GM19452 (cell line): ENCODE results near the gene MX2.
"Not testable (repeated sequence)": the region's sequence is repeated elsewhere in the genome, so short reads cannot be mapped to it uniquely, and the experiment has no call there.

ENCODE experiments used
- ATAC-seq: cut with Tn5 transposase; IDR thresholded peaks from one replicate; pipeline ENCODE4 v1.9.1; 2021; ENCODE audit not compliant: unreplicated experiment

Gene MX2

GRCh38 chr21:41333752-41334151 lies 28.1 kb upstream of the MX2 start:
- ATAC-seq, result no peak

GRCh38 chr21:41337515-41337914 lies 24.3 kb upstream of the MX2 start:
- no peak for ATAC-seq

DNA sequence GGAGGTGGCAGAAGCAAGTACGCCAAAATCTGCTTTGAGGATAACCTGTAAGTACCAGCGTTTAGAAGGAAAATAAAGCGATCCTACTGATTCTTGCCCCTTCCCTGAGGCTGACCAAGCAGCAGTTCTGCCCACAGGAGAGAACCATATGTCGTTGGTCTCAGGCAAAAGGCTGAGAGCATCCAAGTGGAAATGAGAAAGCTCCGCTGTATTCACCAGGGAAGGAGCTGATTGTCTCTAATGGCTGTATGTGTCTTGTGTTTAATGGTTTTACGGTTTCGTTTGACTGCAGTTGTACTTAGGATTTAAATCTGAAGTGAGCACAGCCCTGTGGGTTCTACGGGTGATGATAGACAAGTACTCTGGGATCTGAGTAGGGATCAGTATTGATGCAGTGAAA lies 23.4 kb upstream of the MX2 start:
- ATAC-seq, result no peak

- ATAC-seq, result no peak
Measured at GRCh38 chr21:41342035-41342434, 19.8 kb upstream of the MX2 start.

GRCh38 chr21:41344146-41344545 lies 17.7 kb upstream of the MX2 start:
- no peak for ATAC-seq

- ATAC-seq, result no peak
Measured at GRCh38 chr21:41345356-41345755, 16.5 kb upstream of the MX2 start.

DNA sequence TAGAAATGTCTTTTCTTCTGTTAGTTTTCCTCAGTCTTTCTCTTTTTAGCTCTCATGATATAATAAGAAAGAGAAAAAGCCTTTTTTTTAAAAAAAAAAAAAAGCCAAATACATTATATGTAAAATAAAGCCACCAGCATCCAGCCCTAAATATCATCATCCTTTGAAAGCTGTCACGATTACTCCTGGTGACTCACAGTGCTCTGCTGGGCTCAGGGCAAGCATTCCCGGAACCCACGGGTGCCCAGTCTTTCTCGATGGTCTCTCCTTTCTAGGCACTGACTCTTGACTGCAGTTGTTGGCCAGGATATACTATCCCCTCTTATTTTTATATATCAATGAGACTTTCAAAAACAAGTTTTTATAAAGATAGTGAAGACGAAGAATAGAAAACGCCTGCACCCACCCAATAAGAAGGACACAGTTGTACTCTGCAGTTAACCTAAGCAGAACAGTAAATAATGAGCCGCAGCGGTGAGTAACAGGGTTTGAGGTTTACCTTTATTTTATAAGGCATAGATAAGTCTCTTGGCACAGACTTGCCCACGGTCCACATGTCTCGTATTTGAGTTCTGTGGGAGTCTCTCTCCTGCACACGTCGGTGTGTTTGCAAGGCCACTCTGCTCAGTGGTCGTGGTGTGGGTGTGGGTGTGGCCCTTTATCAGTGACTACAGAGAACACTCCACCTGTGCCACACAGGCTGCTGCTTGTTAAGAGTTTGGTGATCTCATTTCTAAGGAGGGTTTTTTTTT lies 15.7 kb upstream of the MX2 start:
- no peak for ATAC-seq

DNA sequence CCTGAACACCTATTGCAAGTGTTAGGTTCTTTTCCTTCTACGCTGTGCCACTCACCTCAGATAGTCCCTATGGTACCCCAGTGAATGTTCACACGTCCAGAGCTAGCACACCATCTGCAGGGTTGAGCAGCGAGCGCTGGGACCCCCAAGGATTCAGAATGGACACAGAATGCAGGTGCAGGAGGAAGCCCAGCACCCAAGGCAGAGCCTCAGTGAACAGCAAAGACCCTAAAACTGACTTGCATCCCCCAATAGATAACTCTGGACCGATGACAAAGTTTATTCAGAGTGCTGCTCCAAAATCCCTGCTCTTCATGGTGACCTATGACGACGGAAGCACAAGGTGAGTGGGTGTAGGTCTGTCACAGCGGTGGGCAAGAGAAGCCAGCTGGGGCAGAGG lies 15.1 kb upstream of the MX2 start:
- ATAC-seq, result no peak

DNA sequence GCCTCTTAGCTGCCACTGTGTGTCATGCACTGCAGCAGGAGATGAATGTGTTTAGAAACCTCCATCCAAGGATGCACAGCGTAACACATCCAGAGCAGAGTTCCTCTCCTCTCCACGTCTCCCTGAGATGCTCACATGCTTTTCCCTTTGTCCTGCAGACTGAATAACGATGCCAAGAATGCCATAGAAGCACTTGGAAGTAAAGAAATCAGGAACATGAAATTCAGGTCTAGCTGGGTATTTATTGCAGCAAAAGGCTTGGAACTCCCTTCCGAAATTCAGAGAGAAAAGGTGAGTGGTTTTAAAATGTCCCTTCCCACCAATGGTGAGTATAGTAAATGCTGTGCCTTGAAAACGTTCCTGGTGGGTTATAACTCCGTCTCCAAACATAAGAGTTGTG lies 13.4 kb upstream of the MX2 start:
- no peak for ATAC-seq

- ATAC-seq, result no peak
Measured at GRCh38 chr21:41349126-41349525, 12.7 kb upstream of the MX2 start.

DNA sequence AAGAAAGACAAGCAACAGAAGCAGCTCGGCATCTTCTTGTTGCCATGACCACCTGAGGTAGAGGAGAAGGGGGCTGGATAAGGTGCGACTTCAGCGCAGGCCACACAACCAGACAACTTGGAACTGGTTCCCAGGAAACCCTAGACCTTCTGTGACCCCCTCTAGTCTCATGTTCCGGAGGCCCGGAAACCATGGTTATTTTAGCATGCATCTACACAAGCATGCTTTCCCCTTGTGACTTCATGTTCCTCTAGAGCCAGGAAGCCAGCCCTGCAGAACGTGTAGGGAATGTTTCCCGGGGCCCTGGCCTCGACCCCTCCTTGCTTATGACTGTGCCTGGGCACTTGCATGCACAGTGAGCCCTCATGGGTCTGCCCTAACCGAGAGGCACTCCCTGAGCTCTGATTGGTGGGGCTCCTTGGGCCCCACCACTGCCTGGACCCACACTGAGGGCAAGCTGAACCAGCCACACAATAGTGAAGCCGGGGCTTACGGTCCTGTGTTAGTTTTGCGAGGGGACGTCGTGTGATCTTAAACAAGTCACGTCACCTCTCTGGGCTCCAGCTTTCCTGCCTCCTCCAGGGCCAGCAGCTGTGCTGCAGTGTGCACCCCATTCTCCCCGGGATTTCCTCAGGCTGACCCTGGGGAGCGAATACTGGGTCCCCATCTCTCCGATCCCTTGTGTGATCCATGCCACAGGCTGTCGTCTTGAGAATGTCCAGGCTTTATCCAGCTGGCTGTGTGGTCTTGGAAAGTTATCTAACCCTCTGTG lies 12.0 kb upstream of the MX2 start:
- no peak for ATAC-seq

DNA sequence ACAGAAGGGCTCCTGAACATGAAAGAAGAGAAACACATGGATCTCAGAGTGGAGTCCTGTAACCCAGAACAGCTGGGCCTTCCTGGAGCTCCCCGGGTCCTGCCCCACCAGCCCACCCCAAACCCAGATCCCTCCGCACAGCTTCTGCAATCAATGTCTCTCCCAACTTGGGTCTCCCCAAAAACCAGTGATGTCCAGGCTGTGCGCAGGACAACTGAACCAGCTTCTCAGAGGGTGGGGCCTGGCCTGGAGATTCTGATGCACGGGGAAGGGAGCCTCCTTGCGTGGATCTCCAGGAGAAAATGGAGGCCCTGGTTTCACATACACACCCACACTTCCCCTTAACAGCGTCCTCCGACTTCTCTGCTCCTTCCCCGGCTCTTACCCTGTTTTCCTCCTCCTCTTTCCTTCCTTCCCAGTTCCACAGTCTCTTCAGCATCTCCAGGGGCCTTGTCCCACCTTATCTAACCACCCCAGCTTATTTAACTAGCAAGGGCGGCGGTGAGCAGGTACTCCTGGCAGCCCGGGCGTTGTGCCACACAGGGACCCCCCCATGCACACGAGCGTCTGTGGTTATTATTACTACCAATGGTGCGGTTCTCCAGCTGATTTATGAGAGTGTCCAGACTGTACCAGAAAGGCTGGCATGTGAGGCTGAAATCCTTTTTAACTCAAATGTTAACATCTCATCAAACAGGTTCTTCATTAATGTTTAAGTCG lies 11.2 kb upstream of the MX2 start:
- ATAC-seq, result no peak

DNA sequence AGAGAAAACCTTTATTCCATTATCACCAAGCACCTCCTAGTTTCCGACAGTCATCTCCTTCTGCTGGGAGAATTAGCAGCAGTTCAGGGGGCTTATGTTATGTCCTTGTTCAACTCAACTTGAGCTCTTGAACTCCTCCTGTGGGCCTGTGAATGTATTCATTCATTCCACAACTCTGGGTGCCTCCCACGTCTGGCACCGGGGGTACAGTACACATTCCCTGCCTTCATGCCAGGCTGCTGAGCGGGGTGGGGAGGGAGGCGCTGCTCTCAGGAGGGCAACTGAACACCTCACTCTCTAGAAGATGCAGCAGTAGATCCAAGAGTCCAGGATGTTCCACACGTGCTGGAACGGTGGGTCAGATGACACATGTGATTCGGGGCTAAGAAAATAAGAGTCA lies 4.3 kb upstream of the MX2 start:
- ATAC-seq, result no peak

DNA sequence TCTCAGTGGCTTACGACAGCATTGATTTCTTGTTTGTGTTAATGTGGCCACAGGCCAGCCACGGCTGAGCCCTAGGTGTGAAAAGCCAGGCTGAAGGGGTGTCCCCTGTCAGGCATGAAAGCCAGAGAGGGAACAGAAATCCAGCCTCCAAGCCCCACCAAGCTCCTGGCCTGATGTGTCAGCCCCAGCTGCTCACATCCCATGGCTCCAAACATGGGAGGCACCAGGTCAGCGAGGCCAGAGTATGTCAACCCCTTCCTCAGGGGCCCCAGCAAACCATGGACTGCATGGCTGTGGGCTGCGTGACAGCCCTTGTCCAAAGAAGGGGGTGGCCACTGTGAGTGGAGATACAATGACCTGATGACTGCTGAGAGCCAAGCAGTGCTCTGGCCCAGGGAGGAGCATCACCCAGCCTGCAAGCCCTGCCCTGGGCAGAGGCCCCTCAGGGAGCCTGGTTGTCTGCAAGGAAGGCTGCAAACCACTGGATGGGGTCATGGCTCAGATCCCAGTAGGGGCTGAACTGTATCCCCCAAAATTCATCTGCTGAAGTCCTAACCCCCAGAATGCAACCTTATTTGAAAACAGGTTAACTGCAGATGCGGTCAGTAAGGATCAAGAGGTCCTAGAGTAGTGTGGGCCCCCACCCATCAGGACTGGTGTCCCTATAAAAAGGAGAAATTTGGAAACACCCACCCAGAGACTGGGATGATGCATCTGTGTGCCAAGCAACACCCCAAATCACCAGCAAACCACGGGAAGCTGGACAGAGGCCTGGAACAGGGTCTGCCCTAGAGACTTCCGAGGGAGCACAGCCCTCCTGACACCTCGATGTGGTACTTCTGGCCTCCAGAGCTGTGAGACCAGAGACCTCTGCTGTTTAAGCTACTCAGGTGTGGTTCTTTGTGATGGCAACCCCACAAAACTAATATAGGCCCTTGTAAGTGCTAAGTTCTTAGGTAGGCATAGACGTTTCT lies 3.3 kb upstream of the MX2 start:
- no peak for ATAC-seq

DNA sequence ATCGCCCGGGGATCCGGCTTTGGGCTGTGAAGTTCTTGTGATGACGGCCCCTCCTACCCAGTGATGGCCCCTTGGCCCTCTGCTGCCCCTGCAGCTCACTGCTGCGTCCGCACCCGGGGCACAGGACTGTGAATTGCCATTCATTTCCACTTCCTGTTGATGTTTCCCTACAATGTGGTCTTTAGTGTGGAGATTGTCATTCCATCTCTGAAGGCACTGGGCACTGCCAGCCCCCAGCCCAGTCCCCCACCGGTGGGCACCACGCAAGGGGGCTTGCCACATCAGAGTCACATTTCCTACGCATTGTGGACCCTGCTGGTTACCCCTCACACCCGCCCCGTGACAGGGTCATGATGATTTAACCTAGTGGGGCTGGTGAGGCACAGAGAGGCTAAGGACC lies 2.5 kb upstream of the MX2 start:
- ATAC-seq, result no peak

DNA sequence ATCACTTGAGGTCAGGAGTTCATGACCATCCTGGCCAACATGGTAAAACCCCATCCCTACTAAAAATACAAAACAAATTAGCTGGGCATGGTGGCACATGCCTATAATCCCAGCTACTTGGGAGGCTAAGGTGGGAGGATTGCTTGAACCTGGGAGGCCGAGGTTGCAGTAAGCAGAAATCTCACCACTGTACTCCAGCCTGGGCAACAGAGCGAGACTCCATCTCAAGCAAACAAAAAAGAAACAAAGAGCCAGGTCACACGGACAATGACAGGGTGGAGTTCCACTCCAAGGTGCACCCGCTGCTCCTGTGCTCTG lies 2.1 kb upstream of the MX2 start:
- ATAC-seq, result not testable (repeated sequence)

DNA sequence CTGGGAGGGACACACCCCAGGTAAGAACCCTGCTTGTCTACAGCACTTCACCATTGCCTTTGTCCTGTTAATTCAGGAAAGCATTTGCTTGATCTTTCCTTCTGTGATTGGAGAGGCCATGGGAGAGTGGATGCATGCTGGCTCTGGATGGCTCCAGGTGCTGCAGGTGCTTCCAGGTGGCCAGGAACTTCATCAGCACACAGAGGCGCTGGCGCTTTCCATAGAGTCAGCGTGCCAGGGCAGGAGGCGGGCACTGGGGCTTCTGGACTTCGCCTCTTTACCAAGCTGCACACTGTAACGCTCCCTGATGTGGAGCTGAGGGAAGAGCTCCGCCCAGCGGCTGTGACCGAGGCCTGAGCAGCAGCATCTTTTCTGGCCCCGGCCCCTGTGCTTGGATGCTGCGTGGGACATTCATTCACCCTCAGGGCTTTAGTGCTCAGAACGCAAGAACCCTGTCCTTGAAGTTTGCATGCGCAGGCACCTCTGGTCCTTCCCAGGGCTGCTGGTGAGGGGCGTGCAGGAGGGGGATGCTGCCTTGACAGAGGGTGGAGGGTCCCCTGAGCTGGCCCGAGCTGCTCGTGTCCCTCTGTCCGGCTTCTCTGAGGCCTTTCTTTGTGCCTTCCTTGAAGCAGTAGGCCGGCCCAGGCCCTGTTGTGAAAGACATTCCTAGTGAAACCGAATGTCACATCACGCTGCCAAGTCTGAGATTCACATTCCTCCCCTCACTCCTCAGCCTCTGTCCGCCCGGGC lies 1.6 kb upstream of the MX2 start:
- no peak for ATAC-seq

GRCh38 chr21:41361053-41361785 lies 608 bp upstream of the MX2 start:
- no peak for ATAC-seq

DNA sequence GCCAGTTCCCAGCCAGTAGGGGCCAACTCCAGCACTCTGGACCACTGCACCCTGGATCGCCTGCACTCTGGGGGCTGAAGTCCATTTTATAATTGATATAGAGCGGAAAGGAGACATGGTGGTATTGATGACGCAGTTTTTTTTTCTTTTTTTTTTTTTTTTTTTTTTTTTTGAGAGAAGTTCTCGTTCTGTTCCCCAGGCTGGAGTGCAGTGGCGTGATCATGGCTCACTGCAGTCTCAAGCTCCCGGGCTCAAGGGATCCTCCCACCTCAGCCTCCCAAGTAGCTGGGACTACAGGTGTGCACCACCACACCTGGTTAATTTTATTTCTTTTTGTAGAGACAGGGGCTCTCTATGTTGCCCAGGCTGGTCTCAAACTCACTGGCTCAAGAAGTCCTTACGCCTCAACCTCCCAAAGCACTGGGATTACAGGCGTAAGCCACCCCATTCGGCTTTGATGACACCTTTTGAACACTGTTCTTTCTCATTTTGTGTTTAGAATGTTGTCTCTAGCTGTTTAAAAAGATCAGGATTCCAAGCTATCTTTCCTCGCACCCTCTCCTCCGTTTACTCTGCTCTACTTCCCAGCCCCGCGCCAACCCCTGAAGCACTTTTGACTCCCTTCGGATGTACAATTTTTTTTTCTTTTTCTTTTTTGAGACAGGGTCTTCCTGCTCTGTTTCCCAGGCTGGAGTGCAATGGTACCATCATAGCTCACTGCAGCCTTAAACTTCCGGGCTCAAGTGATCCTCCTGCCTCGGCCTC lies 960 bp downstream of the MX2 start:
- no peak for ATAC-seq
